GM18951 (cell line): Measurements from ENCODE around the gene FOS.

Experiments
- POLR2A ChIP-seq: IDR thresholded peaks from 4 replicates; pipeline ENCODE4 v1.6.1; 2011; ENCODE audit warnings: mild to moderate bottlenecking; ENCODE audit not compliant: insufficient read length, insufficient read depth; ENCODE audit errors: extremely low read depth
- in situ Hi-C: fragments of 300-500 bp; cut with MboI; formaldehyde crosslinking; loops from one replicate; pipeline ENCODE4 v1.12.0; 2022; ENCODE audit warnings: low sequenced_read_pairs, mixed read lengths, inconsistent platforms; ENCODE audit not compliant: unreplicated experiment

The FOS gene

GRCh38 chr14:75258079-75258802 is 20.4 kb upstream of the FOS start:
- TF ChIP-seq POLR2A: no peak
- in situ Hi-C loops: loop anchor here (5.0 kb wide), 1 partner anchor 46 kb away; no protein-coding TSS in a partner anchor

GRCh38 chr14:75258803-75259509 is 19.7 kb upstream of the FOS start:
- TF ChIP-seq POLR2A: no peak
- in situ Hi-C loops: loop anchor here (5.0 kb wide), 1 partner anchor 47 kb away; no protein-coding TSS in a partner anchor

- no peak for TF ChIP-seq POLR2A
- in situ Hi-C loops: loop anchor here (5.0 kb wide), 1 partner anchor 47 kb away; no protein-coding TSS in a partner anchor
Observed at GRCh38 chr14:75259510-75259855, 19.1 kb upstream of the FOS start.

DNA sequence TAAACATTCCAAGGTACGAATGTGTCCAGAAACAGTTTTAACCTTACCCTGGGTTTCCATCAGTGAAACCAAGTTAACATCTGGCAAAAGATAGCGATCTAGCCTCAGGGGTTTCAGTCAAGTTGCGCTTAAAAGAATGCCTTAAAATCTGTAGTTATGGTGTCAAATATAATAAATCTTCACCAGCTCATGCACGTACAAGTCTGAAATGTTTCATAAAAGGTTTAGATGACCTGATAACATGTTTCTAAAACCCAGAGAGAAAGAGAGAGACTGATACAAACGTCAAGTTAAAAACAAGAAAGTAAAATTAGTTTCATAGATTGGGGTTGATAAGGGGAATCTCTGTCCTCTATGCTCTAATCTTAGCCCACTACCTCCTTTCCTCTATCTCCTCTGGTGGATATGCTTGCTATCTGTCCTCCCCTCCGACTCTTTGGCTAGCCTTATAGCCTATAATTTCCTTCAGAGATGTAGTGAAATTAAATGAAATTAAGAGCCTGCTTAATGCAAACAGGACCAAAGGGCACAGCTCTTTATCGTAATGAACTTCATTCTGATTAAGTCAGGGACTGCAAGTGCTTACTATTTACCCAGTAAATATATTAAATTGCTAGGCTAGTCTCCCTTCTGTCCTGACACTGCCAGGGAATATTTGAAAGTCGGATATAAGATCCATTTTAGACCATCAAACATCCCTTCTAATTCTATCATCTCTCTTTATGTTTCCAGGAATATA is 18.4 kb upstream of the FOS start:
- TF ChIP-seq POLR2A: no peak
- in situ Hi-C loops: no loop called here

GRCh38 chr14:75261820-75262219 is 16.8 kb upstream of the FOS start:
- in situ Hi-C loops: no loop called here
- no peak for TF ChIP-seq POLR2A

- no peak for TF ChIP-seq POLR2A
- in situ Hi-C loops: no loop called here
Observed at GRCh38 chr14:75262641-75263040, 16.0 kb upstream of the FOS start.

DNA sequence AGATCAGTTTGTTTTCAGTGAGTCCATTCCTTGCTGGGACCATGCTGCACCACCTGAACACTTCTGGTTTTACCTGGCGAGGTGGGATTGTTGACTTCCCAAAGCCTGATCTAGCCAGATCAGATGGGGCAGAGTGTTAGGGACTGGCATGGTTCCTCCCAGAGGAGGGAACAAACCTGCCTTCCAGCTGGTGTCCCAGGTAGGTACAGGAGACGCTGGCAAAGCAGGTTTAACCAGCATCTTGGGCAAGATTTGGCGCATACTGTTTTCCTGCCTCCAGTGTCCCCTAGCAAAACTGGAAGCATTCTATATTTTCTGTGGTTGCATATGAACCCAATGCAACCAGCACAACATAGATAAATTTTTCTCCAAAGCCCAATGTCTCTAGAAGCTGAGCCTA is 14.6 kb upstream of the FOS start:
- in situ Hi-C loops: no loop called here

GRCh38 chr14:75267141-75267721 is 11.4 kb upstream of the FOS start:
- no peak for TF ChIP-seq POLR2A
- in situ Hi-C loops: no loop called here

More for the DNA sequence above, 14.6 kb upstream of the FOS start:
- no peak for TF ChIP-seq POLR2A

DNA sequence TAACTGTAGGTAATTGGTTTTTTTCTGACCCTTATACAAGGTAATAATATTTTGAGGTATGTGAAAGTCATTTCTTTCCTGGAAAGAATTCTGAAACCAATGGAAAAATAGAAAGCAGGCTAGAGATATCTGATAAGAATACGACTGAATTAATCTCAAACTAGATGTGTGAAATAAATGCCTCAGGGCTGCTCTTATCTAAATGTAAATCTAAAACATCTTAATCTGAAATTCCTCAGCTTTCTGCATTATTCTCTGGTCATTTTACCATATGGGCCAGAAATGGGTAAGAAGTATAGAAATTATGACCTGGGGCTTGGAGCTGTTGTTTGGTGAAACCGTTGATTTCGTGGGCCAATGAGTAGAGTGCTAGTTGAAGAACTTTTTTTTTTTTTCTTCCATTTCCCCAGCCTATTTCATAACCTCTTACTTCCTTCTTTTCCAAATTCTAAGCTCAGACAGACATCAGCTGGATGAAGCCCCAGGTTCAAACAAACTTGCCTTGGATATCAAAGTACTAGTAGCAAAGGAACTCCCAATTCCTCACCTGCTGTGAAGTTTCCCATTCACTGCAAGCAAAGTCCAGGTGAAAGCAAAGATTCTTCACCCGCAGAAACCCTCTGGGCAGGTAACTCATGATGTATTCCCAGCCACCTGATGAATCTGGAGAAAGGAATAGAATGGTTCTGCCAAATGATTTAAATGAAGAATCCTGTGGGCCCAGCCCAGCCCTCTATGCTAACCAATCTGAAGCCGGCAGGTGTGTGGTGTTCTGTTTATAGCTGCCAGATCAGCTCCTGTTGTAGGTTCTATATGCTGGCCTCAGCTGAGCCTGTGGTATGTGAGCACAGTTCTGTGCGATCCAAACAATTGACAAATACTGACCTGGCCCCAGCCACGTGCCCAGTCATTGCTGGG is 9.7 kb upstream of the FOS start:
- in situ Hi-C loops: no loop called here
- no peak for TF ChIP-seq POLR2A

GRCh38 chr14:75271514-75271913 is 7.1 kb upstream of the FOS start:
- in situ Hi-C loops: no loop called here

GRCh38 chr14:75273272-75274049 is 5.2 kb upstream of the FOS start:
- in situ Hi-C loops: no loop called here
- TF ChIP-seq POLR2A: no peak

More at GRCh38 chr14:75271514-75271913, 7.1 kb upstream of the FOS start:
- TF ChIP-seq POLR2A: no peak
